GM08714 (cell line): Measurements from ENCODE around the gene TM9SF1.

ENCODE experiments used
- H3K4me3 ChIP-seq: fragments of 200-500 bp; sonication (Bioruptor generic); 2 replicates; pipeline ENCODE4 v1.5.1; 2014; ENCODE audit warnings: mild to moderate bottlenecking, low read length, inconsistent platforms
- ZNF274 ChIP-seq: IDR thresholded peaks from 2 replicates; pipeline ENCODE4 v1.6.1; 2012; ENCODE audit warnings: mild to moderate bottlenecking, low read depth, low read length

The TM9SF1 gene

GRCh38 chr14:24150567-24150966, 44.7 kb downstream of the TM9SF1 start:
- no peak overlapping the region for H3K4me3 ChIP-seq
- TF ChIP-seq ZNF274, result no peak

- no peak for TF ChIP-seq ZNF274
- H3K4me3 ChIP-seq, result no peak overlapping the region
Measured at GRCh38 chr14:24150061-24150460, 45.2 kb downstream of the TM9SF1 start.

- no peak overlapping the region for H3K4me3 ChIP-seq
- no peak for TF ChIP-seq ZNF274
Measured at GRCh38 chr14:24149302-24149969, 45.8 kb downstream of the TM9SF1 start.

- peak overlapping the region; percentile 92 for H3K4me3 ChIP-seq
Measured at GRCh38 chr14:24147761-24148428, 47.3 kb downstream of the TM9SF1 start.

GRCh38 chr14:24146978-24147760, 48.1 kb downstream of the TM9SF1 start, which contains the start of gene RNF31:
TSS of gene RNF31 (plus strand) at chr14:24147498. CDS start at chr14:24147699, 201 bp downstream.
- no peak for TF ChIP-seq ZNF274

More at GRCh38 chr14:24147761-24148428, 47.3 kb downstream of the TM9SF1 start:
- no peak for TF ChIP-seq ZNF274

GRCh38 chr14:24146453-24146977, 48.7 kb downstream of the TM9SF1 start, which contains the start of gene PSME2:
TSS of gene PSME2 (minus strand) at chr14:24146610. CDS start at chr14:24146581, 29 bp downstream.
- TF ChIP-seq ZNF274, result no peak

More at GRCh38 chr14:24146978-24147760, 48.1 kb downstream of the TM9SF1 start, which contains the start of gene RNF31:
- H3K4me3 ChIP-seq, result peak within 1 kb of the TSS; percentile 96

GRCh38 chr14:24145690-24146452, 49.4 kb downstream of the TM9SF1 start:
- no peak for TF ChIP-seq ZNF274

More at GRCh38 chr14:24146453-24146977, 48.7 kb downstream of the TM9SF1 start, which contains the start of gene PSME2:
- peak within 1 kb of the TSS; percentile 96 for H3K4me3 ChIP-seq

GRCh38 chr14:24145219-24145618, 50.0 kb downstream of the TM9SF1 start:
- H3K4me3 ChIP-seq, result peak overlapping the region; percentile 96
- no peak for TF ChIP-seq ZNF274

More at GRCh38 chr14:24145690-24146452, 49.4 kb downstream of the TM9SF1 start:
- peak overlapping the region; percentile 96 for H3K4me3 ChIP-seq

- TF ChIP-seq ZNF274, result no peak
- no peak overlapping the region; the same call in 1 of the 2 replicates for H3K4me3 ChIP-seq
Measured at GRCh38 chr14:24144451-24144850, 50.8 kb downstream of the TM9SF1 start.

GRCh38 chr14:24143511-24143910, 51.7 kb downstream of the TM9SF1 start:
- TF ChIP-seq ZNF274, result no peak
- no peak overlapping the region for H3K4me3 ChIP-seq

- peak within 1 kb of the TSS; percentile 93 for H3K4me3 ChIP-seq
- TF ChIP-seq ZNF274, result no peak
Measured at GRCh38 chr14:24141097-24141880, 54.0 kb downstream of the TM9SF1 start, which contains the start of gene EMC9. TSS of gene EMC9 (minus strand) at chr14:24141591. CDS start at chr14:24141304, 287 bp downstream.

- TF ChIP-seq ZNF274, result no peak
- peak overlapping the region; percentile 15; the same call in 1 of the 2 replicates for H3K4me3 ChIP-seq
Measured at GRCh38 chr14:24139272-24139934, 55.8 kb downstream of the TM9SF1 start.
